Breast epithelium (tissue), 3 donors: Measurements from ENCODE around the gene AACS.

ENCODE experiments used
- POLR2A ChIP-seq: fragments of 450-650 bp; IDR thresholded peaks from one replicate; pipeline ENCODE4 v1.6.1; 2016; ENCODE audit warnings: antibody characterized with exemption, mild to moderate bottlenecking, moderate library complexity
- TF ChIP-seq, protein P1 (sequence below), 3 donors: fragments of 450-650 bp; IDR thresholded peaks; one replicate each; pipeline ENCODE4 v1.5.1; 2016 to 2017; ENCODE audit warnings: antibody characterized with exemption in 3 of 3, mild to moderate bottlenecking in 3 of 3, moderate library complexity in 3 of 3

- TF ChIP-seq, protein P1, sequence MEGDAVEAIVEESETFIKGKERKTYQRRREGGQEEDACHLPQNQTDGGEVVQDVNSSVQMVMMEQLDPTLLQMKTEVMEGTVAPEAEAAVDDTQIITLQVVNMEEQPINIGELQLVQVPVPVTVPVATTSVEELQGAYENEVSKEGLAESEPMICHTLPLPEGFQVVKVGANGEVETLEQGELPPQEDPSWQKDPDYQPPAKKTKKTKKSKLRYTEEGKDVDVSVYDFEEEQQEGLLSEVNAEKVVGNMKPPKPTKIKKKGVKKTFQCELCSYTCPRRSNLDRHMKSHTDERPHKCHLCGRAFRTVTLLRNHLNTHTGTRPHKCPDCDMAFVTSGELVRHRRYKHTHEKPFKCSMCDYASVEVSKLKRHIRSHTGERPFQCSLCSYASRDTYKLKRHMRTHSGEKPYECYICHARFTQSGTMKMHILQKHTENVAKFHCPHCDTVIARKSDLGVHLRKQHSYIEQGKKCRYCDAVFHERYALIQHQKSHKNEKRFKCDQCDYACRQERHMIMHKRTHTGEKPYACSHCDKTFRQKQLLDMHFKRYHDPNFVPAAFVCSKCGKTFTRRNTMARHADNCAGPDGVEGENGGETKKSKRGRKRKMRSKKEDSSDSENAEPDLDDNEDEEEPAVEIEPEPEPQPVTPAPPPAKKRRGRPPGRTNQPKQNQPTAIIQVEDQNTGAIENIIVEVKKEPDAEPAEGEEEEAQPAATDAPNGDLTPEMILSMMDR (IDR thresholded peaks at IDR 0.05), result no peak
- TF ChIP-seq POLR2A, result no peak
Measured at GRCh38 chr12:125185740-125186470, 120.7 kb downstream of the AACS start, which contains the start of gene TMEM132B.
